Right lobe of liver (tissue), 6 donors: ENCODE data around the gene PSMF1. TPM values are rescaled to one million over a fixed set of nuclear protein-coding genes. Genes with fewer than 3 reads are reported as not detected.

Source experiments
- ATAC-seq, 4 donors: fragments of 200-7000 bp; cut with Tn5 transposase; one replicate each; pipeline ENCODE4 v1.9.1; 2020; ENCODE audit warnings: mild to moderate bottlenecking in 4 of 4, moderate library complexity in 4 of 4
- DNase-seq, 3 donors: peaks; one replicate each; pipeline ENCODE4 v3.0.0-alpha.2; 2020
- H3K27ac ChIP-seq, 3 donors: fragments of 200-600 bp; one replicate each; pipeline ENCODE4 v1.8.0; 2022
- H3K27me3 ChIP-seq, 2 donors: fragments of 200-600 bp; one replicate each; pipeline ENCODE4 v1.8.0; 2022
- H3K36me3 ChIP-seq, 4 donors: fragments of 200-600 bp; sonication (generic) in 1 of 4; one replicate each; pipeline versions ENCODE4 v1.5.1 to v1.8.0; 2017 to 2022; ENCODE audit warnings: control low read depth in 1 of 4
- H3K4me1 ChIP-seq, 4 donors: fragments of 200-600 bp; sonication (generic) in 1 of 4; one replicate each; pipeline versions ENCODE4 v1.5.1 to v1.8.0; 2017 to 2022; ENCODE audit warnings: control low read depth in 1 of 4
- H3K4me3 ChIP-seq, 3 donors: fragments of 200-600 bp; one replicate each; pipeline ENCODE4 v1.8.0; 2022
- H3K9me3 ChIP-seq, 4 donors: fragments of 200-600 bp; sonication (generic) in 1 of 4; one replicate each; pipeline versions ENCODE4 v1.5.1 to v1.8.0; 2017 to 2022; ENCODE audit warnings: control low read depth in 1 of 4
- POLR2A ChIP-seq: fragments of 450-650 bp; IDR thresholded peaks from one replicate; pipeline ENCODE4 v1.6.1; 2017; ENCODE audit warnings: antibody characterized with exemption, mild to moderate bottlenecking
- WGBS: methylation state at CpG from one replicate; pipeline ENCODE4 v1.1.6; 2018; ENCODE audit warnings: low coverage, low lambda C conversion rate; ENCODE audit not compliant: insufficient coverage; ENCODE audit errors: missing lambda C conversion rate; 5-methylcytosine and 5-hydroxymethylcytosine counted together
- intact Hi-C, 2 donors: fragments of 100-400 bp; cut with DNase I; formaldehyde crosslinking; loops; one replicate each; pipeline versions ENCODE4 v1.11.2 to v1.14.1; 2022
- total RNA-seq, 6 experiments: library from RNA; depleted of rRNA in 2 of 6; stranded (reverse); fragments of >200 nt in 2 of 6; fragmentation: NEBNext Ultra II Directional in 3 of 6; extraction: Animal tissue kit (Norgen Biotek cat#: 25700) in 3 of 6; gene quantifications; one replicate each; pipeline versions ENCODE4 v1.1.0 to v1.2.4, GENCODE V29; 2016 to 2023
- TF ChIP-seq, protein P1 (sequence below), 4 donors: fragments of 200-600 bp in 3 of 4; fragments of 450-650 bp in 1 of 4; IDR thresholded peaks; one replicate each; pipeline versions ENCODE4 v1.5.1 to v1.8.0; 2016 to 2022; ENCODE audit warnings: antibody characterized with exemption in 4 of 4, mild to moderate bottlenecking in 2 of 4
- donor health status: DM: no; HTN: yes; CAD: no.
- donor health status: DM: no; HTN: no; CAD: no.
- donor health status: DM: no; HTN: no; CAD: no.
- donor health status: DM: no; HTN: yes; CAD: no.
- donor health status: DM: no; HTN: yes; CAD: no.

The PSMF1 gene
- total RNA-seq, 6 experiments from 2014 or later, result 82.5 to 260 (median 116) TPM

DNA sequence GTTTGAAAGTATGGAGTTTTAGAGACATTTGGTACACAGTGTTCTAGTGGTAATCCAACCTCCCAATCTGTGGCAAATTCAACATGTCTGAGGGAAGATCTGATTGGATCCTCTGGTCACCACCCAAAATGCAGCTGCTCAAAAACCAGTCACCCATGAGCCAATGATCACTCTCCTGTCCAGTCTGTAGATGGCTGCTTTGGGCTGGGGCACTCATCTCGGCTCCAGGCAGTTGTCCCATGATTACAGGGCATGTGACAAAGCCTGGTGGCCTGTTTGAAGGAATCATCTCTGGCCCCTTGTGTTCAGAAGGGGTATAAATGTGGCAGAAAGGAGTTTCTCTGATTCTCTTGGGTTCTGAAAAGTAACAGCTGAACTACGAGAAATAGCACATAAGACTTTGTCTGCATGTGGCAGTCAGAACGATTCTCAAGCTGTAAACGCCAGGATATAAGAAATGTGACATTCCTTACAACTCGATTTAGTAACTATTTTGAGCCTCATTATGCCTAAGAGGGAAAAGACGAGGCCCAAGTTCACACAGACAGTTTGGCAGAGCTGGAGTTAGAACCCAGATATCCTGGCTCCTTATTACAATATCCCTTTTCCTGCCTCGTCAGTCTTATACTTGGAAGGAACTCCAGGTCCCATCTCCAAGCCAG is 80.9 kb downstream of the PSMF1 start:
- Histone ChIP-seq H3K9me3 (no peaks in the 10 kb centered on the region), H3K36me3 (no peaks in the 10 kb centered on the region), H3K27ac (no peak overlapping the region), H3K4me1 (no peaks in the 10 kb centered on the region), H3K4me3 (no peak overlapping the region), H3K27me3 (no peaks in the 10 kb centered on the region)
- intact Hi-C loops, result no loop called here
- 65% methylated on average over 6 of the region's 7 CpGs for WGBS
- DNase-seq (no peak), ATAC-seq (no peak)
- TF ChIP-seq, protein P1, sequence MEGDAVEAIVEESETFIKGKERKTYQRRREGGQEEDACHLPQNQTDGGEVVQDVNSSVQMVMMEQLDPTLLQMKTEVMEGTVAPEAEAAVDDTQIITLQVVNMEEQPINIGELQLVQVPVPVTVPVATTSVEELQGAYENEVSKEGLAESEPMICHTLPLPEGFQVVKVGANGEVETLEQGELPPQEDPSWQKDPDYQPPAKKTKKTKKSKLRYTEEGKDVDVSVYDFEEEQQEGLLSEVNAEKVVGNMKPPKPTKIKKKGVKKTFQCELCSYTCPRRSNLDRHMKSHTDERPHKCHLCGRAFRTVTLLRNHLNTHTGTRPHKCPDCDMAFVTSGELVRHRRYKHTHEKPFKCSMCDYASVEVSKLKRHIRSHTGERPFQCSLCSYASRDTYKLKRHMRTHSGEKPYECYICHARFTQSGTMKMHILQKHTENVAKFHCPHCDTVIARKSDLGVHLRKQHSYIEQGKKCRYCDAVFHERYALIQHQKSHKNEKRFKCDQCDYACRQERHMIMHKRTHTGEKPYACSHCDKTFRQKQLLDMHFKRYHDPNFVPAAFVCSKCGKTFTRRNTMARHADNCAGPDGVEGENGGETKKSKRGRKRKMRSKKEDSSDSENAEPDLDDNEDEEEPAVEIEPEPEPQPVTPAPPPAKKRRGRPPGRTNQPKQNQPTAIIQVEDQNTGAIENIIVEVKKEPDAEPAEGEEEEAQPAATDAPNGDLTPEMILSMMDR (IDR thresholded peaks at IDR 0.05), result no peak
- no peak for TF ChIP-seq POLR2A

- intact Hi-C loops, result loop anchor here (10.0 kb wide), 2 partner anchors 235 to 385 kb away; no protein-coding TSS in a partner anchor
- TF ChIP-seq, protein P1 (IDR thresholded peaks at IDR 0.05), result no peak
- no peak for TF ChIP-seq POLR2A
- Histone ChIP-seq H3K27me3 (no peaks in the 10 kb centered on the region), H3K36me3 (no peaks in the 10 kb centered on the region), H3K9me3 (no peaks in the 10 kb centered on the region), H3K4me1 (no peaks in the 10 kb centered on the region), H3K4me3 (no peak overlapping the region), H3K27ac (no peak overlapping the region)
- WGBS, result 100% methylated on average over 1 of the region's 1 CpG
- ATAC-seq (no peak), DNase-seq (no peak)
Observed at GRCh38 chr20:1199964-1200363, 81.6 kb downstream of the PSMF1 start.

GRCh38 chr20:1202762-1203504 is 84.5 kb downstream of the PSMF1 start, which contains the start of gene C20orf202:
C20orf202 (plus strand) TSS chr20:1203454; CDS start chr20:1203586, 132 bp downstream.
- no peak for DNase-seq
- Histone ChIP-seq H3K9me3 (no peaks in the 10 kb centered on the region), H3K27ac (no peak within 1 kb of the TSS), H3K4me3 (no peak within 1 kb of the TSS), H3K36me3 (no peaks in the 10 kb centered on the region), H3K4me1 (no peaks in the 10 kb centered on the region), H3K27me3 (no peaks in the 10 kb centered on the region)
- TF ChIP-seq POLR2A, result no peak
- TF ChIP-seq, protein P1 (IDR thresholded peaks at IDR 0.05), result no peak
- ATAC-seq, result no peak
- intact Hi-C loops, result loop anchor here (10.0 kb wide), 2 partner anchors 238 to 388 kb away; no protein-coding TSS in a partner anchor
- 53% methylated on average over 4 of the region's 5 CpGs for WGBS

GRCh38 chr20:1203630-1204029 is 85.2 kb downstream of the PSMF1 start:
- no peaks in the 10 kb centered on the region for H3K27me3 ChIP-seq
- no peak for TF ChIP-seq POLR2A
- TF ChIP-seq, protein P1 (IDR thresholded peaks at IDR 0.05), result no peak
- DNase-seq (no peak), ATAC-seq (no peak)
- H3K4me3 ChIP-seq, result no peak overlapping the region
- H3K27ac ChIP-seq, result no peak overlapping the region
- 48% methylated on average over 4 of the region's 5 CpGs for WGBS
- no peaks in the 10 kb centered on the region for H3K36me3 ChIP-seq
- no peaks in the 10 kb centered on the region for H3K9me3 ChIP-seq
- intact Hi-C loops, result loop anchor here (10.0 kb wide), 2 partner anchors 239 to 389 kb away; no protein-coding TSS in a partner anchor
- H3K4me1 ChIP-seq, result no peaks in the 10 kb centered on the region
